Osteocyte (in vitro differentiated cells): Measurements from ENCODE around the gene PDZD11. TPM values are rescaled to one million over a fixed set of nuclear protein-coding genes. Genes with fewer than 3 reads are reported as not detected.

Experiments
- DNase-seq: peaks from one replicate; pipeline ENCODE4 v3.0.0; 2021; ENCODE audit warnings: mixed read lengths; ENCODE audit not compliant: unreplicated experiment; ENCODE audit errors: extremely low spot score
- H3K27ac Mint-ChIP-seq: one replicate; pipeline ENCODE4 v1.8.0; 2021; ENCODE audit warnings: mild to moderate bottlenecking, mixed read lengths; ENCODE audit not compliant: unreplicated experiment
- H3K27me3 Mint-ChIP-seq: one replicate; pipeline ENCODE4 v1.8.0; 2021; ENCODE audit warnings: mixed read lengths; ENCODE audit not compliant: unreplicated experiment
- H3K36me3 Mint-ChIP-seq: one replicate; pipeline ENCODE4 v1.8.0; 2021; ENCODE audit warnings: mixed read lengths; ENCODE audit not compliant: unreplicated experiment
- H3K4me1 Mint-ChIP-seq: one replicate; pipeline ENCODE4 v1.8.0; 2021; ENCODE audit warnings: mixed read lengths; ENCODE audit not compliant: unreplicated experiment
- H3K4me3 Mint-ChIP-seq: one replicate; pipeline ENCODE4 v1.8.0; 2021; ENCODE audit warnings: mild to moderate bottlenecking, moderate library complexity, mixed read lengths; ENCODE audit not compliant: unreplicated experiment
- H3K9me3 Mint-ChIP-seq: one replicate; pipeline ENCODE4 v1.8.0; 2021; ENCODE audit warnings: mixed read lengths; ENCODE audit not compliant: unreplicated experiment
- CTCF ChIP-seq: fragments of 200-600 bp; sonication (generic); IDR thresholded peaks from 2 replicates; pipeline ENCODE4 v1.5.0; 2021; ENCODE audit warnings: antibody characterized with exemption, mild to moderate bottlenecking, moderate library complexity
- total RNA-seq: library from RNA; stranded (reverse); gene quantifications from 2 replicates; pipeline ENCODE4 v1.2.1, GENCODE V29; 2021

PDZD11 gene
- total RNA-seq, 1 donor from 2014 or later = 46.9 TPM

- Mint-ChIP-seq H3K4me1 (no peaks in the 10 kb centered on the region), H3K27me3 (peaks cover 2% of the 10 kb centered on the region), H3K27ac (no peak overlapping the region), H3K4me3 (no peak overlapping the region), H3K9me3 (peaks cover 17% of the 10 kb centered on the region), H3K36me3 (peaks cover 2% of the 10 kb centered on the region)
- no peak for DNase-seq
- TF ChIP-seq CTCF = no peak
These were observed 34.3 kb downstream of the PDZD11 start for GRCh38 chrX:70255452-70255851.

GRCh38 chrX:70254909-70255308 lies 34.8 kb downstream of the PDZD11 start:
- Mint-ChIP-seq H3K27ac (no peak overlapping the region), H3K4me3 (no peak overlapping the region), H3K4me1 (no peaks in the 10 kb centered on the region), H3K9me3 (peaks cover 17% of the 10 kb centered on the region), H3K27me3 (peaks cover 2% of the 10 kb centered on the region), H3K36me3 (peaks cover 2% of the 10 kb centered on the region)
- no peak for DNase-seq
- no peak for TF ChIP-seq CTCF

- Mint-ChIP-seq H3K36me3 (peaks cover 2% of the 10 kb centered on the region), H3K27ac (no peak overlapping the region), H3K4me1 (no peaks in the 10 kb centered on the region)
These were observed 35.7 kb downstream of the PDZD11 start for GRCh38 chrX:70254063-70254400.

GRCh38 chrX:70253377-70254062 lies 36.2 kb downstream of the PDZD11 start:
- no peak for DNase-seq
- no peak for TF ChIP-seq CTCF
- Mint-ChIP-seq H3K36me3 (peaks cover 2% of the 10 kb centered on the region), H3K27me3 (peaks cover 2% of the 10 kb centered on the region), H3K9me3 (peaks cover 17% of the 10 kb centered on the region), H3K27ac (no peak overlapping the region), H3K4me1 (no peaks in the 10 kb centered on the region), H3K4me3 (no peak overlapping the region)

More at GRCh38 chrX:70254063-70254400, 35.7 kb downstream of the PDZD11 start:
- peaks cover 2% of the 10 kb centered on the region for H3K27me3 Mint-ChIP-seq
- no peak overlapping the region for H3K4me3 Mint-ChIP-seq
- no peak for TF ChIP-seq CTCF
- DNase-seq = no peak
- H3K9me3 Mint-ChIP-seq = peaks cover 17% of the 10 kb centered on the region

GRCh38 chrX:70252491-70252890 lies 37.2 kb downstream of the PDZD11 start:
- no peaks in the 10 kb centered on the region for H3K4me1 Mint-ChIP-seq
- no peak overlapping the region for H3K4me3 Mint-ChIP-seq
- no peak overlapping the region for H3K27ac Mint-ChIP-seq
- no peak for DNase-seq
- no peak for TF ChIP-seq CTCF
- H3K36me3 Mint-ChIP-seq = peaks cover 2% of the 10 kb centered on the region
- H3K27me3 Mint-ChIP-seq = peaks cover 2% of the 10 kb centered on the region
- peaks cover 17% of the 10 kb centered on the region for H3K9me3 Mint-ChIP-seq
